Retinal pigment epithelial cell (primary cell): ENCODE data around the gene CABS1.

Experiments
- DNase-seq: peaks from one replicate; pipeline ENCODE4 v3.0.0-alpha.2; 2010; ENCODE audit warnings: low read depth
- H3K4me3 ChIP-seq: 2 replicates; pipeline ENCODE4 v1.5.1; 2011; ENCODE audit warnings: mild to moderate bottlenecking, low read length, control low read depth, moderate library complexity
- TF ChIP-seq, protein P1 (sequence below): conservative IDR thresholded peaks from 2 replicates; pipeline ENCODE4 v1.5.1; 2011; ENCODE audit warnings: low read depth, low read length, control low read depth, inconsistent platforms

The CABS1 gene

DNA sequence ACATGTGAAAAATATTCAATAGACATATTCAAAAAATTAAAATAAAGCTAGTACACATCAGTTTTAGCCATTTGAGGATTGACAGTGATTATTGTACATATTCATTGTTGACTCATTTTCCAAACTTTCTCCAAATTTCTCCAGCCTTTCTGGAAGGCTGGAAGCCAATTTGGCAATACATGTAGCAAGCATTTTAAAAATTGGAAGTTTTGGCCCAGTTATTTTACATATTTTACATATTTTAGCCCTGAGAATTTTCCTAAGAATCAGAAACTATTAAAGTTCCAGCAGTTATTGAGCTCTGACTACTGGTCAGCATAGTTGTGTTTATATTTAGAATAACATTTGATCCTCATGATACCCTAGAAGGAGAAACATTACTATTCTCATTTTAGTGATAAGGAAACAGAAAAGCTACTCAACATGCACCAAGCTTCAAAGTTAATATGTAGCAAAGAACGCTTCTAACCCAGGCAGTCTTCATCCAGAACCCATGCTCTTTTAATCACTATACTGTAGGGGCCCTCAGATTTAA is 3.2 kb downstream of the CABS1 start:
- H3K4me3 ChIP-seq = no peak overlapping the region
- TF ChIP-seq, protein P1, sequence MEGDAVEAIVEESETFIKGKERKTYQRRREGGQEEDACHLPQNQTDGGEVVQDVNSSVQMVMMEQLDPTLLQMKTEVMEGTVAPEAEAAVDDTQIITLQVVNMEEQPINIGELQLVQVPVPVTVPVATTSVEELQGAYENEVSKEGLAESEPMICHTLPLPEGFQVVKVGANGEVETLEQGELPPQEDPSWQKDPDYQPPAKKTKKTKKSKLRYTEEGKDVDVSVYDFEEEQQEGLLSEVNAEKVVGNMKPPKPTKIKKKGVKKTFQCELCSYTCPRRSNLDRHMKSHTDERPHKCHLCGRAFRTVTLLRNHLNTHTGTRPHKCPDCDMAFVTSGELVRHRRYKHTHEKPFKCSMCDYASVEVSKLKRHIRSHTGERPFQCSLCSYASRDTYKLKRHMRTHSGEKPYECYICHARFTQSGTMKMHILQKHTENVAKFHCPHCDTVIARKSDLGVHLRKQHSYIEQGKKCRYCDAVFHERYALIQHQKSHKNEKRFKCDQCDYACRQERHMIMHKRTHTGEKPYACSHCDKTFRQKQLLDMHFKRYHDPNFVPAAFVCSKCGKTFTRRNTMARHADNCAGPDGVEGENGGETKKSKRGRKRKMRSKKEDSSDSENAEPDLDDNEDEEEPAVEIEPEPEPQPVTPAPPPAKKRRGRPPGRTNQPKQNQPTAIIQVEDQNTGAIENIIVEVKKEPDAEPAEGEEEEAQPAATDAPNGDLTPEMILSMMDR = no peak
- DNase-seq = no peak

DNA sequence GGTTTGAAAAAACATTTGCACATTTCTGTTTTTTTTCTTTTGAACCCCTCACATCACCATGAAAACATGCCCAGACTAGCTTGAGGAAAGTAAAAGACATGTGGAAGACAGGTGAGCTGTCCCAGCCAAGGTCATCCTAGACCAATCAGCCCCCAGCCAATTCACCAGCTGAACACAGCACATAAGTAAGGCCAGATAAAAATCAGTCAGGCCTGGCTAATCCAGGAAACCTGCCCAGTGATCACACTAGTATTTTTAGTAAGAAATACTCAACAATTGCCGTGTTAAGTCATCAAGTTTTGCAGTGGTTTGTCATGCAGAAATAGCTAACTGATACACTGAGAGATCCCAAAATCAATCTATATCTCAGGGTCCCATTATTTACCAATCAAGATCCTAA is 21.4 kb downstream of the CABS1 start:
- no peak for DNase-seq
- no peak overlapping the region for H3K4me3 ChIP-seq
- TF ChIP-seq, protein P1 = no peak

DNA sequence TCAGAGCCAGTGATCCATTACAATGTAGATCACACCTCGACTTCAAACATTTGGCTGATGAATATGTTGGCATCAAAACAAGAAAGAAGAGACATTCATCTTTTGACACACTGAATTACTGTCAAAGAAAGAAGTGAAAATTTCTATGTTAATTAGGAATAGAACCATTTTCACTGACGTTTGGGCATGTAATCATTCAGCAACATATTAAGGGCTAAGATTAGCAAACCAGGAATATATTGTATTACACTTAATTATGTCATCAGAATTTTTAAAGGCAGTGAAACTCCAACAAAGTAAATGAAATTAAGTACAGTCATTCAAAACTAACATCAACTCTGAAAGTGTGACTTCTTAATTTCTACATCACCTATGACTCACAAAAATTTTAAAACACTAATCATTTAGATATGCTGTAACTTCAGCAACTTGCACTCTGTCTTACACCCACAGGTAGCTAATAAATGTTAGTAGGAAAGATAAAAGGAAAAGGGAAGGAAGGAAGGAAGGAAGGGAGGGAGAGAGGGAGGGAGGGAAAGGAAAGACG is 24.4 kb downstream of the CABS1 start:
- no peak for DNase-seq
- no peak overlapping the region for H3K4me3 ChIP-seq
- TF ChIP-seq, protein P1 = no peak

DNA sequence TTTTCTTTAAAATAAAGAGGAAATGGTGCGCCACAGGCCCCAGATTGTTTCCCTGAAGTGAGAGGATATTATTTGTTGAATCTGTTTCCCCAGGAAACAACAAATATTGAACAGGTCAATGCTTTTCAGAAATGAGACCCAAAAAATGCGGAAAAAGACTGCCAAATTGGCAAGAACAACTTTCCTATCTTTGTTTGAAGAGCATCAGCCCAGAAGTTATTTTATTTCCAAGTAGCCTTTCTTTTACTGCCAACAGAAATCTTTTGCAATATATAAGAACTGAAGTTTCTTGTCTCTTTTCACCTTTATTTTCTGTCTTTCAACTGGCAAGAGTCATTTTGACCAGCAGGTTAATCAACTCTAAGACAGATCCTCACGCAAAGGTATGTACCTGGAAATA is 25.7 kb downstream of the CABS1 start, which contains the start of gene SMR3A:
SMR3A (plus strand) TSS at position 301 of the 400 bp plus-strand sequence. CDS start 1,356 bp downstream, outside the sequence.
- TF ChIP-seq, protein P1 = no peak
- no peak for DNase-seq
- no peak within 1 kb of the TSS for H3K4me3 ChIP-seq

DNA sequence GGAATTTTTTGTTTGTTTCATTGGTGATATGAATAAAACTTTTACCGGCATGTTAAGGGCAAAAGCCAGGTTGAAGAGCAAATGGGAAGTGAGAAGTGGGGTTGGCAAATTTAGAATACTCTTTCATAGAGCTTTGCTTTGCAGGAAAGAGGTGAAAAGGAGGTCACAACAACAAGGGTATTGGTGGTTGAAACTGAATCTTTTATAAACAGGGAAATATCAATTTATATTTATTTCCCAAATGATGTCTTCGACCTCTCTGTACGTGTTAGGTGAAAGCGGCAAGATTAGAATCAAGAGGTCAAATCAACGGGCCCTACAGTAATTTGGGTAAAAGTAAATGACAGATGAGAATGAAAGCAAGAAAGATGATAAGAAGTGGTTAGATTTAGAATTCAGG is 29.2 kb downstream of the CABS1 start:
- H3K4me3 ChIP-seq = no peak overlapping the region
- TF ChIP-seq, protein P1 = no peak
- no peak for DNase-seq

DNA sequence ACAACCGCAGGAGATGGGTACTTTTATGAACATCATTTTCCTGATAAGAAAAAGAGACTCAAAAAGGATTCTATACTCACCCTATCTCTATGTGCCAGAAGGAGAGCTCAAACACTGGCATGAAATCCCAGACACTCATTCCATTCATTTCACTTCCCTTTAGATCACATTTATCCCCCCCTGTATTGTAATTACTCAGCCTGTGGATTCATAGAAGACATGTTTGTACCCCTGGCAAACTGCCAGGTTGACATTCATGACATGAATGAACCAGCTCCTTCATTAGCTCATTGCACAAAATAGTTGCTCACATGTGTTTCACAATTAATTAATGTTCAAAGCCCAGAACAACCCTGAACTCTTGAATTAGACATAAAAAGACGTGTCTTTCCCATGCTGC is 30.7 kb downstream of the CABS1 start:
- TF ChIP-seq, protein P1 = no peak
- H3K4me3 ChIP-seq = no peak overlapping the region
- DNase-seq = no peak

DNA sequence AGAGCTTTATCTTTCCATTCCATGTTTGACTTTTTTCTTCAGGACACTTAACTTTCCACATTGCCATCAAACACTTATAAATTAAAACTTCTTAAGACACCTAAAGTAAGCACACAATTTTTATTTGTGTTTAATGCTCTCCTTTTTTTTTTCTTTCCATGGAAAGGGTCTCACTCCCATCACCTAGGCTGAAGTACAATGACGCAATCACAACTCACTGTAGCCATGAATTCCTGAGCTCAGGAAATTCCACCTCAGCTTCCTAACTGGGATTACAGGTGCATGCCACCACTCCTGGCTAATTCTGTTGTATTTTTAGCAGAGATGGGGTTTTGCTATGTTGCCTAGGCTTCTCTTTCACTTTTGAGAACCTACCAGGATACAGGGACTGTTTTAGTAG is 33.0 kb downstream of the CABS1 start:
- TF ChIP-seq, protein P1 = no peak
- no peak overlapping the region for H3K4me3 ChIP-seq
- DNase-seq = no peak
